H1 (cell line): ENCODE results near the gene ENAH. TPM values are rescaled to one million over a fixed set of nuclear protein-coding genes. Genes with fewer than 3 reads are reported as not detected.
A peak's percentile ranks its signal among the peaks of the same experiment; 100 is the strongest.

Experiments used
- CTCF ChIA-PET: fragments of 300-600 bp; sonication (Branson Sonifier 250); formaldehyde crosslinking; loops from one replicate; lab custom pipeline; 2021; ENCODE audit not compliant: partially characterized antibody; lab: Charles Lee
- POLR2A ChIA-PET: fragments of 300-600 bp; sonication (Branson Sonifier 250); formaldehyde crosslinking; loops from one replicate; lab custom pipeline; 2021; ENCODE audit warnings: inconsistent platforms; ENCODE audit not compliant: partially characterized antibody; lab: Charles Lee
- DNase-seq, 2 experiments: peaks; one replicate each; pipeline versions ENCODE4 v3.0.0 to v3.0.0-alpha.2; 2010 to 2022; ENCODE audit warnings: low spot score in 2 of 2, low read depth in 1 of 2, mixed read lengths in 1 of 2
- FAIRE-seq: peaks from 2 replicates; lab custom pipeline; 2011; peaks lifted over from hg19 to GRCh38; lab: Jason Lieb, UNC
- H2AFZ ChIP-seq: 2 replicates; pipeline ENCODE4 v1.8.1; 2012; ENCODE audit warnings: low read length, inconsistent platforms
- H2AK5ac ChIP-seq: 2 replicates; pipeline ENCODE4 v1.6.1; 2013; ENCODE audit warnings: low read depth, low read length
- H2BK120ac ChIP-seq: replicated peaks from 2 replicates; pipeline ENCODE3; 2013; ENCODE audit warnings: low read depth, low read length, inconsistent platforms
- H2BK12ac ChIP-seq: 2 replicates; pipeline ENCODE4 v1.6.1; 2013; ENCODE audit warnings: low read depth, low read length
- H2BK15ac ChIP-seq: 2 replicates; pipeline ENCODE4 v1.6.1; 2013; ENCODE audit warnings: low read length
- H2BK20ac ChIP-seq: 2 replicates; pipeline ENCODE4 v1.6.1; 2013; ENCODE audit warnings: low read length
- H2BK5ac ChIP-seq: 2 replicates; pipeline ENCODE4 v1.6.1; 2013; ENCODE audit warnings: low read depth, low read length
- H3K14ac ChIP-seq: 2 replicates; pipeline ENCODE4 v1.6.1; 2013; ENCODE audit warnings: inconsistent platforms; ENCODE audit not compliant: insufficient read length
- H3K18ac ChIP-seq: 2 replicates; pipeline ENCODE4 v1.6.1; 2013; ENCODE audit warnings: low read length; ENCODE audit errors: extremely low read depth
- H3K23ac ChIP-seq: 2 replicates; pipeline ENCODE4 v1.6.1; 2013; ENCODE audit warnings: inconsistent platforms; ENCODE audit not compliant: insufficient read length
- H3K23me2 ChIP-seq: 2 replicates; pipeline ENCODE4 v1.6.1; 2013; ENCODE audit warnings: low read depth, low read length
- H3K27ac ChIP-seq: 2 replicates; pipeline ENCODE4 v1.6.1; 2011; ENCODE audit warnings: low read depth, low read length, inconsistent platforms
- H3K27me3 ChIP-seq, 4 experiments: replicated peaks in 1 of 4; 1 replicate in 1 of 4; 2 replicates in 3 of 4; pipeline versions ENCODE4 v1.6.1 to v1.8.1; 2011 to 2013; ENCODE audit warnings: low read length in 3 of 4, mild to moderate bottlenecking in 3 of 4, inconsistent platforms in 2 of 4, mixed read lengths in 2 of 4, moderate library complexity in 1 of 4; ENCODE audit not compliant: control insufficient read depth in 3 of 4, insufficient read depth in 3 of 4; ENCODE audit errors: extremely low read depth in 1 of 4
- H3K36me3 ChIP-seq, 4 experiments: 2 replicates each; pipeline versions ENCODE4 v1.6.1 to v1.8.1; 2011 to 2013; ENCODE audit warnings: mild to moderate bottlenecking in 4 of 4, low read length in 3 of 4, moderate library complexity in 2 of 4, control low read depth in 1 of 4, inconsistent platforms in 1 of 4; ENCODE audit not compliant: insufficient read depth in 4 of 4, control insufficient read depth in 2 of 4
- H3K4ac ChIP-seq: replicated peaks from 2 replicates; pipeline ENCODE3; 2013; ENCODE audit warnings: low read length, low read depth, mixed read lengths, inconsistent platforms; ENCODE audit not compliant: insufficient read length
- H3K4me1 ChIP-seq, 4 experiments: replicated peaks in 1 of 4; 1 replicate in 1 of 4; 2 replicates in 3 of 4; pipeline versions ENCODE4 v1.6.1 to v1.8.1; 2011 to 2013; ENCODE audit warnings: low read length in 3 of 4, inconsistent platforms in 2 of 4, mixed read lengths in 1 of 4; ENCODE audit not compliant: insufficient read depth in 4 of 4, control insufficient read depth in 3 of 4
- H3K4me2 ChIP-seq, 2 experiments: 2 replicates each; pipeline versions ENCODE4 v1.6.1 to v1.8.1; 2011 to 2013; ENCODE audit warnings: low read depth in 2 of 2, low read length in 2 of 2, control low read depth in 1 of 2, inconsistent platforms in 1 of 2, mild to moderate bottlenecking in 1 of 2; ENCODE audit not compliant: insufficient read depth in 1 of 2
- H3K4me3 ChIP-seq, 4 experiments: fragments of 200-600, 300-600 bp in 1 of 4; sonication (generic), shearing (Covaris generic), sonication (Bioruptor Twin) in 1 of 4; 2 replicates each; pipeline versions ENCODE4 v1.5.1 to v1.8.1; 2011 to 2016; ENCODE audit warnings: low read length in 4 of 4, low read depth in 3 of 4, control low read depth in 2 of 4, inconsistent platforms in 2 of 4, mild to moderate bottlenecking in 2 of 4, mixed read lengths in 1 of 4, moderate library complexity in 1 of 4; ENCODE audit not compliant: insufficient read depth in 2 of 4; ENCODE audit errors: extremely low read depth in 1 of 4
- H3K56ac ChIP-seq: replicated peaks from 2 replicates; pipeline ENCODE3; 2013; ENCODE audit warnings: low read depth, mild to moderate bottlenecking, mixed read lengths, low read length, inconsistent platforms; ENCODE audit not compliant: insufficient read length
- H3K79me1 ChIP-seq: 2 replicates; pipeline ENCODE4 v1.6.1; 2013; ENCODE audit warnings: low read depth, low read length, control low read depth
- H3K79me2 ChIP-seq, 2 experiments: 2 replicates each; pipeline versions ENCODE4 v1.6.1 to v1.8.1; 2012 to 2013; ENCODE audit warnings: low read length in 2 of 2, mild to moderate bottlenecking in 2 of 2, inconsistent platforms in 1 of 2; ENCODE audit not compliant: insufficient read depth in 2 of 2, control insufficient read depth in 1 of 2
- H3K9ac ChIP-seq, 4 experiments: replicated peaks in 1 of 4; 1 replicate in 1 of 4; 2 replicates in 3 of 4; pipeline versions ENCODE4 v1.6.1 to v1.8.1; 2011 to 2013; ENCODE audit warnings: low read depth in 3 of 4, low read length in 3 of 4, control low read depth in 2 of 4, mild to moderate bottlenecking in 2 of 4, moderate library complexity in 2 of 4, inconsistent platforms in 1 of 4; ENCODE audit errors: extremely low read depth in 1 of 4
- H3K9me3 ChIP-seq, 2 experiments: 2 replicates each; pipeline versions ENCODE4 v1.6.1 to v1.8.1; 2012 to 2013; ENCODE audit warnings: mild to moderate bottlenecking in 2 of 2, moderate library complexity in 2 of 2, control low read depth in 1 of 2, inconsistent platforms in 1 of 2, low read depth in 1 of 2, low read length in 1 of 2, mixed read lengths in 1 of 2; ENCODE audit not compliant: insufficient read depth in 2 of 2
- H4K20me1 ChIP-seq, 2 experiments: replicated peaks in 1 of 2; 2 replicates each; pipeline versions ENCODE3 to v1.8.1; 2011 to 2013; ENCODE audit warnings: inconsistent platforms in 2 of 2, low read length in 2 of 2, mild to moderate bottlenecking in 1 of 2; ENCODE audit not compliant: insufficient read depth in 2 of 2, control insufficient read depth in 1 of 2
- H4K5ac ChIP-seq: 2 replicates; pipeline ENCODE4 v1.6.1; 2013; ENCODE audit warnings: low read length, low read depth, mixed read lengths, inconsistent platforms; ENCODE audit not compliant: insufficient read length
- H4K8ac ChIP-seq: 2 replicates; pipeline ENCODE4 v1.8.0; 2013; ENCODE audit warnings: mild to moderate bottlenecking, moderate library complexity, low read length, inconsistent platforms; ENCODE audit not compliant: insufficient read depth; ENCODE audit errors: extremely low read depth
- H4K91ac ChIP-seq: replicated peaks from 2 replicates; pipeline ENCODE3; 2013; ENCODE audit warnings: low read length, mixed read lengths, inconsistent platforms; ENCODE audit not compliant: insufficient read length
- CHD1 ChIP-seq: IDR thresholded peaks from 2 replicates; pipeline ENCODE4 v1.6.1; 2012; ENCODE audit warnings: low read depth, low read length, improper control_type of control experiment
- EZH2 ChIP-seq: fragments of 200-600 bp; sonication (generic); IDR thresholded peaks from 2 replicates; pipeline ENCODE4 v1.7.1; 2012; ENCODE audit warnings: low read depth, mild to moderate bottlenecking, moderate library complexity, low read length, inconsistent platforms; ENCODE audit not compliant: severe bottlenecking
- GABPA ChIP-seq: IDR thresholded peaks from 2 replicates; pipeline ENCODE4 v1.6.1; 2011; ENCODE audit warnings: mild to moderate bottlenecking, low read length, moderate library complexity, borderline replicate concordance; ENCODE audit not compliant: insufficient read depth
- KDM4A ChIP-seq: IDR thresholded peaks from one replicate; pipeline ENCODE4 v1.7.1; 2012; ENCODE audit warnings: low read depth, mild to moderate bottlenecking, moderate library complexity, low read length, inconsistent platforms; ENCODE audit not compliant: severe bottlenecking
- POLR2A ChIP-seq, 2 experiments: IDR thresholded peaks; 1 replicate in 1 of 2; 2 replicates in 1 of 2; pipeline ENCODE4 v1.6.1; 2011; ENCODE audit warnings: low read depth in 2 of 2, low read length in 2 of 2, mild to moderate bottlenecking in 2 of 2; ENCODE audit errors: control extremely low read depth in 1 of 2
- RXRA ChIP-seq: IDR thresholded peaks from 2 replicates; pipeline ENCODE4 v1.6.1; 2011; ENCODE audit warnings: low read depth, mild to moderate bottlenecking, low read length, moderate library complexity; ENCODE audit not compliant: insufficient read depth
- SAP30 ChIP-seq: fragments of 300-600 bp; sonication (generic); IDR thresholded peaks from 2 replicates; pipeline ENCODE4 v1.7.1; 2012; ENCODE audit warnings: low read length, moderate library complexity, mild to moderate bottlenecking, inconsistent platforms; ENCODE audit not compliant: insufficient read depth, insufficient replicate concordance
- SIN3A ChIP-seq, 2 experiments: IDR thresholded peaks in 1 of 2; conservative IDR thresholded peaks in 1 of 2; 2 replicates each; pipeline ENCODE4 v1.6.1; 2011 to 2012; ENCODE audit warnings: low read length in 2 of 2, improper control_type of control experiment in 1 of 2, low read depth in 1 of 2, mild to moderate bottlenecking in 1 of 2
- USF2 ChIP-seq: IDR thresholded peaks from 2 replicates; pipeline ENCODE4 v1.6.1; 2011; ENCODE audit warnings: low read length, improper control_type of control experiment
- WGBS, 2 experiments: shearing (Covaris generic) in 1 of 2; methylation state at CpG; one replicate each; pipeline versions ENCODE4 v1.1.6 to v1.1.7; 2013 to 2015; ENCODE audit warnings: low lambda C conversion rate in 2 of 2, mixed read lengths in 2 of 2, inconsistent platforms in 1 of 2, low coverage in 1 of 2, missing lambda C conversion rate in 1 of 2; ENCODE audit not compliant: insufficient replicate concordance in 2 of 2, insufficient coverage in 1 of 2, insufficient read length in 1 of 2; ENCODE audit errors: extremely low coverage in 1 of 2, missing lambda C conversion rate in 1 of 2; 5-methylcytosine and 5-hydroxymethylcytosine counted together
- polyA plus RNA-seq, 7 experiments: library from polyadenylated mRNA; depleted of rRNA in 3 of 7; stranded (reverse) in 5 of 7; unstranded in 2 of 7; fragments of >200 nt in 5 of 7; fragments of 200-250 nt in 2 of 7; gene quantifications; 1 replicate in 5 of 7; 2 replicates in 1 of 7; 4 replicates in 1 of 7; pipeline versions ENCODE4 v1.2.1 to v1.2.3, GENCODE V29; 2011 to 2013; ENCODE audit warnings: missing spikeins in 2 of 7, mixed read lengths in 2 of 7
- total RNA-seq: library from RNA; stranded (reverse); fragmentation: NEBNext Ultra II Directional; extraction: Animal tissue kit (Norgen Biotek cat#: 25700); gene quantifications from 2 replicates; pipeline ENCODE4 v1.2.1, GENCODE V29; 2021
- TF ChIP-seq, protein P1 (sequence below): IDR thresholded peaks from 2 replicates; pipeline ENCODE4 v1.6.1; 2011; ENCODE audit warnings: low read depth, mild to moderate bottlenecking, low read length; ENCODE audit not compliant: insufficient read depth
- TF ChIP-seq, protein P2 (sequence below): IDR thresholded peaks from 2 replicates; pipeline ENCODE4 v1.6.1; 2012; ENCODE audit warnings: inconsistent platforms

Gene ENAH
- total and polyA plus RNA-seq, 2 of the 8 experiments (the other 6 are each of a cell fraction or from before 2014, with no cell fraction given) = 39.1 to 335 TPM

DNA sequence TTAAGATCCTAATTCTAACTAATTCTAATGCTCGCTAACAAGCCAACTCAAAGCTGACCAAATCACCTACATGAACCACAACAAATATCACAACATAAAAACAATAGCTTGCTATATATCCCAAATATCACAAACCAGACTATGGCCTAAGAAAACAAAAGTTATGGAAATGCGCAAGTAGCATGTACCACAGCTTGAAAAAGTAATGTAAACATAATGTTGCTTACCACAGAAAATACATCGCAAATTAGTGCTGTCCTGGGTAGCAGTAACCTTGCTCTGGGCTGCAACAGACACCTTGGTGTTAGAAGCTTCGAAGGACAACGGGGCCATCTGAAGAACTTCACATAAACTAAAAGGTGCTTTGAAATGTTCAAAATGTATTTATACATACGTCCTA lies 117.6 kb downstream of the ENAH start:
- Histone ChIP-seq H4K20me1 (peaks cover 8 to 15% of the 10 kb centered on the region in 2 experiments), H3K9ac (no peak overlapping the region), H3K18ac (no peak overlapping the region), H3K4me1 (peaks cover 2 to 17% (median 7%) of the 10 kb centered on the region in 4 experiments; a peak in 5 of 7 replicates), H3K27me3 (no peaks in the 10 kb centered on the region), H2AFZ (no peak overlapping the region), H3K23ac (no peak overlapping the region), H2BK120ac (no peak overlapping the region), H3K4me3 (no peak overlapping the region), H3K9me3 (no peaks in the 10 kb centered on the region), H2AK5ac (no peak overlapping the region), H3K23me2 (no peaks in the 10 kb centered on the region), H2BK15ac (no peak overlapping the region), H2BK12ac (no peak overlapping the region), H2BK20ac (no peak overlapping the region), H3K14ac (no peak overlapping the region), H3K4me2 (no peak overlapping the region), H4K5ac (no peak overlapping the region), H3K4ac (no peak overlapping the region)
- ChIA-PET POLR2A (interaction anchor here (1.0 to 2.3 kb wide), 3 partner anchors 9 to 118 kb away, joined by 3 to 8 read pairs (median 5); partner anchors contain the start of gene ENAH), CTCF (interaction anchor here (0.6 to 1.9 kb wide), 6 partner anchors 8 to 249 kb away, joined by 3 to 8 read pairs (median 3); no protein-coding TSS in a partner anchor)
- 84% methylated on average over 6 of the region's 6 CpGs; no CpG with 5 or more reads in 1 of the 2 experiments for WGBS, 2 experiments
- FAIRE-seq (peak; percentile 65), DNase-seq (no peak)
- TF ChIP-seq SIN3A (conservative IDR thresholded peaks at IDR 0.05 in 1 of 2, IDR thresholded peaks at IDR 0.05 in 1 of 2; ENCODE audit: low read depth in 1 of 2, low read length in 2 of 2) = no peak
- no peak for TF ChIP-seq CHD1
- TF ChIP-seq EZH2 = no peak
- no peak for TF ChIP-seq RXRA
- no peak for TF ChIP-seq USF2
- no peak for TF ChIP-seq SAP30
- TF ChIP-seq, protein P1, sequence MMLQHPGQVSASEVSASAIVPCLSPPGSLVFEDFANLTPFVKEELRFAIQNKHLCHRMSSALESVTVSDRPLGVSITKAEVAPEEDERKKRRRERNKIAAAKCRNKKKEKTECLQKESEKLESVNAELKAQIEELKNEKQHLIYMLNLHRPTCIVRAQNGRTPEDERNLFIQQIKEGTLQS = no peak
- no peak for TF ChIP-seq KDM4A
- TF ChIP-seq GABPA = no peak
- no peak for TF ChIP-seq POLR2A (IDR thresholded peaks at IDR 0.05; ENCODE audit: control extremely low read depth in 1 of 2, low read depth in 2 of 2, low read length in 2 of 2)
- TF ChIP-seq, protein P2, sequence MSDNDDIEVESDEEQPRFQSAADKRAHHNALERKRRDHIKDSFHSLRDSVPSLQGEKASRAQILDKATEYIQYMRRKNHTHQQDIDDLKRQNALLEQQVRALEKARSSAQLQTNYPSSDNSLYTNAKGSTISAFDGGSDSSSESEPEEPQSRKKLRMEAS = no peak
- TF ChIP-seq, all 59 proteins: peak for 0
- H4K8ac ChIP-seq = no peak overlapping the region
- H3K79me1 ChIP-seq = no peaks in the 10 kb centered on the region; the same call in 1 of the 2 replicates
- no peak overlapping the region for H4K91ac ChIP-seq
- no peak overlapping the region for H2BK5ac ChIP-seq
- no peak overlapping the region for H3K56ac ChIP-seq
- H3K27ac ChIP-seq = no peak overlapping the region
- H3K36me3 ChIP-seq = peaks cover 0 to 4% (median 0%) of the 10 kb centered on the region in 4 experiments; a peak in 1 of 8 replicates
- H3K79me2 ChIP-seq = peaks cover 0 to 100% of the 10 kb centered on the region in 2 experiments; a peak in 3 of 4 replicates
